Neural cell (in vitro differentiated cells): ENCODE measurements around the gene GUCA2B.

Experiments
- CTCF ChIP-seq: fragments of 450-650 bp; IDR thresholded peaks from 2 replicates; pipeline ENCODE4 v1.5.1; 2014; ENCODE audit warnings: antibody characterized with exemption, mild to moderate bottlenecking, moderate library complexity; ENCODE audit not compliant: poor library complexity, severe bottlenecking
- EP300 ChIP-seq: fragments of 450-650 bp; conservative IDR thresholded peaks from 2 replicates; pipeline ENCODE4 v1.6.1; 2014; ENCODE audit warnings: antibody characterized with exemption, mild to moderate bottlenecking, moderate library complexity; ENCODE audit not compliant: poor library complexity, severe bottlenecking

GRCh38 chr1:42164551-42165420 lies 11.6 kb downstream of the GUCA2B start, which contains the start of gene GUCA2A:
- no peak for TF ChIP-seq CTCF
- no peak for TF ChIP-seq EP300
